Astrocyte of the spinal cord (primary cell): ENCODE results near the gene DDAH2.

Experiments
- DNase-seq: peaks from one replicate; pipeline ENCODE4 v3.0.0; 2011; ENCODE audit warnings: low read depth, low spot score
- H3K4me3 ChIP-seq: 2 replicates; pipeline ENCODE4 v1.5.1; 2011; ENCODE audit warnings: low read depth, mild to moderate bottlenecking, low read length, moderate library complexity
- in situ Hi-C: cut with HindIII; loops from 2 replicates; pipeline ENCODE4 v1.10.0; 2017; ENCODE audit warnings: low sequenced_read_pairs
- TF ChIP-seq, protein P1 (sequence below): IDR thresholded peaks from 2 replicates; pipeline ENCODE4 v1.5.1; 2012; ENCODE audit warnings: low read depth, mild to moderate bottlenecking, low read length, inconsistent platforms

DDAH2 gene

DNA sequence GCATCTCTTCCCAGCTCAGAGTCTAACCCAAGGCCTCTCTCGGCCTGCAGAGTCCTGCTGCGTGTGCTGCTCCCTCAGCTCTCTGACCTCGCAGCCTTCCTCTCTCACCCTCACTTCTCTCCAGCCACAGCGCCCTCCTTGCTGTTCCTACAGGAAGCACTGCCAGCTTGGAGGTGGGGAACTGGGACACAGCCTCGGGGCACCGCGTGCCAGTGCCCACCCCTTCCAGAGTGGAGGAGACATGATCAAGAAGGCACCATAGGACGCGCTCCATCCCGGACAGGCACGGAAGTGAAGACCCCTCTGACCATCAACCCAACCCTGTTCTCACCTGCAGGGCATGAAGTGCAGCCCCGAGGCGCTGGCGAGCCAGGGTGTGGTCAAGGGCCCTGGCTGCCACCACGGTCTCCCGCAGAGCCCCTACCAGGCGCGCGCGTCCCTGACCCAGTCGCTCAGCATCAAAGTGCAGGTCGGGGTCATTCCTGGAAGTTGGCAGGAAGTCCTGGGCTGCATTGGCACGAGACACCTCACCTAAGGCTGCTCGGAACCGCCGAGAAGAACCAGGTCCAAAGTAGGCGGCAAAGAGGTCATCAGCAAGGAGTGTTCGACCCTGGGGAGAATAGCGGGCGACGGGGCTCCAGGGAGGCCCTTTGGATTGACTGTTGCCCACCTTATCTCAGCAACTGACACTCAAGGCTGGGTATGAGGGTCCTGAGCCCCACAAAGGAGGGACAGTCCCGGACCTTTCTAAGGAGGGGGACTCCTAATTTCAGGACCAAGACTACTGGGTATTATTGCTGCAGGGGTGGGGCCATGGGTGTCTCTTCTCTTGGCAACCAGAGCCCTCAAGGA lies 46.8 kb upstream of the DDAH2 start:
- no peak for DNase-seq
- TF ChIP-seq, protein P1, sequence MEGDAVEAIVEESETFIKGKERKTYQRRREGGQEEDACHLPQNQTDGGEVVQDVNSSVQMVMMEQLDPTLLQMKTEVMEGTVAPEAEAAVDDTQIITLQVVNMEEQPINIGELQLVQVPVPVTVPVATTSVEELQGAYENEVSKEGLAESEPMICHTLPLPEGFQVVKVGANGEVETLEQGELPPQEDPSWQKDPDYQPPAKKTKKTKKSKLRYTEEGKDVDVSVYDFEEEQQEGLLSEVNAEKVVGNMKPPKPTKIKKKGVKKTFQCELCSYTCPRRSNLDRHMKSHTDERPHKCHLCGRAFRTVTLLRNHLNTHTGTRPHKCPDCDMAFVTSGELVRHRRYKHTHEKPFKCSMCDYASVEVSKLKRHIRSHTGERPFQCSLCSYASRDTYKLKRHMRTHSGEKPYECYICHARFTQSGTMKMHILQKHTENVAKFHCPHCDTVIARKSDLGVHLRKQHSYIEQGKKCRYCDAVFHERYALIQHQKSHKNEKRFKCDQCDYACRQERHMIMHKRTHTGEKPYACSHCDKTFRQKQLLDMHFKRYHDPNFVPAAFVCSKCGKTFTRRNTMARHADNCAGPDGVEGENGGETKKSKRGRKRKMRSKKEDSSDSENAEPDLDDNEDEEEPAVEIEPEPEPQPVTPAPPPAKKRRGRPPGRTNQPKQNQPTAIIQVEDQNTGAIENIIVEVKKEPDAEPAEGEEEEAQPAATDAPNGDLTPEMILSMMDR, result no peak
- no peak overlapping the region for H3K4me3 ChIP-seq
- in situ Hi-C loops, result no loop called here

DNA sequence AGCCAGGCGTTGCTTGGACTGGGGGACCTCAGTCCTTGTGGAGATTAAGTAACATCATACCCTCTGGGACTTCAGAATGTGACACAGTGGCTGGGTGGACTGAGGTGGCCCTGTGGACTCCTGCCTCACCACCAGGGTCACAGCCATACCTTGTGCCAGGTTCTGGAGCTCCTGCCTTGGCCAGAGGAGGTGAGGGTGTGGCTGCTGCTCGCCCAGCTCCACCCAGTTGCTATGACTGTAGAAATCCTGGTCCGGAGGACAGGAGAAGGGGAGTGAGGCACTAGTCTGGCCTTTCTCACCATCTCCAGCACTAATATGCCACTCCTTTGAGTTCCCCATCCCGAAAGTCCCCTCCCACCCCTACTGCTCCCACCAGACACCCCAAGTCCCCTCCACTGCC lies 46.1 kb upstream of the DDAH2 start:
- TF ChIP-seq, protein P1, result no peak
- DNase-seq, result no peak
- no peak overlapping the region for H3K4me3 ChIP-seq
- in situ Hi-C loops, result no loop called here

DNA sequence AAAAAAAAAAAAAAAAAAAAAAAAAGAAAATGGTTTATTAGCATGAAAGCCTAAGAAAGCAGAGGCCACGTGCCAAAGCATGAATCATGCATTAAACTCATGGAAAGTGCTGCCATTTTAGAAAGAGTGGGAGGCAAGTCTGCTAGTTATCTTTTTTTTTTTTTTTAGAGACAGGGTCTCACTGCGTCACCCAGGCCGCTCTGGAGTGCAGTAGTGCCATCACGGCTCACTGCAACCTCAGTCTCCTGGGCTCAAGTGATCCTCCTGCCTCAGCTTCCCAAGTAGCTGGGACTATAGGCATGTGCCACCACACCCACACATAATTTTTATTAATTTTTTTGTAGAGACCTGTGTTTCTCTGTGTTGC lies 42.9 kb upstream of the DDAH2 start:
- no peak for DNase-seq
- in situ Hi-C loops, result no loop called here
- TF ChIP-seq, protein P1, result no peak
- H3K4me3 ChIP-seq, result no peak overlapping the region

DNA sequence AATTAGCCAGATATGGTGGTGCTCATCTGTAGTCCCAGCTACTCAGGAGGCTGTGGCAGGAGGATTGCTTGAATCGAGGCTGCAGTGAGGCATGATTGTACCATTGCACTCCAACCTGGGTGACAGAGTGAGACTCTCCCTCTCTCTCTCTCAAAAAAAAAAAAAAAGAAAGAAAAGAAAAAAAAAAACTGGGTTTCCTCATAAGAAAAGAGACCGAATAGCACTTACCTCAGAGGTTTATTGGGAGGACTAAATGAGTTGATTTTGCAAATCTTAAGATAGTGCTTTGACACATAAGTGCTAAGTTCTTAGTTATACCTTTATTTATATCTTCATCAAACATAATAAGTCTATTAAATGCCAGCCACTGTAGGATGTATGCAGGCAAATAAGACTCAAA lies 41.8 kb upstream of the DDAH2 start:
- TF ChIP-seq, protein P1, result no peak
- no peak overlapping the region for H3K4me3 ChIP-seq
- no peak for DNase-seq
- in situ Hi-C loops, result no loop called here

DNA sequence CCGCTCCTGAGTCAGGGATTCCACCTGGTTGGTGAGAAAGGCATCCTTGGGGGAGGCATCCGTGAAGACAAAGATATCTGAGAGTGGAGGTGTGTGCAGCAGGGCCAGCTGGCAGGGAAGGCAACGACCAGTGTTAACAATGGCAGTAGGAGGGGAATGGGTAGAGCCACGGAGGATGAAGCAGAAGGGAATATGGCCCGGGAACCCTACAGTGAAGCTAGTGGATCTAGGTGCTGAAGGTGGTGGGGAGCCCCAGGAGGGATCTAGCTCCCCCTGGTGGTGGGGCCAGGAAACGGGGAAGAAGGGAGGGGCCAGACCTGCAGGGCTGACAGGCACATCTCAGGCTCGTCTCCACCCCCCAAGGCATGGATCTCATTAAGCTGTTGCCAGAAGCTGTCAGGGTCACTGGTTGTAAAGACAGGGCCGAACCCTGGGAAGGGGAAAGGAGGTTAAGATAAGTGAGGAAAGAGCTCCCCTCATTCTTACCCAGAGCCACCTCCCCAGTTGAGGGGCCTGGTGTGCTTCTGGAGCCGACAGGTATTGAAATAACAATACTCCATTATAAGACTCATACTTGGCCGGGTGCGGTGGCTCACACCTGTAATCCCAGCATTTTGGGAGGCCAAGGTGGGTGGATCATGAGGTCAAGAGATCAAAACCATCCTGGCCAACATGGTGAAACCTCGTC lies 40.7 kb upstream of the DDAH2 start:
- TF ChIP-seq, protein P1, result peak; percentile 72
- H3K4me3 ChIP-seq, result no peak overlapping the region
- no peak for DNase-seq
- in situ Hi-C loops, result no loop called here

DNA sequence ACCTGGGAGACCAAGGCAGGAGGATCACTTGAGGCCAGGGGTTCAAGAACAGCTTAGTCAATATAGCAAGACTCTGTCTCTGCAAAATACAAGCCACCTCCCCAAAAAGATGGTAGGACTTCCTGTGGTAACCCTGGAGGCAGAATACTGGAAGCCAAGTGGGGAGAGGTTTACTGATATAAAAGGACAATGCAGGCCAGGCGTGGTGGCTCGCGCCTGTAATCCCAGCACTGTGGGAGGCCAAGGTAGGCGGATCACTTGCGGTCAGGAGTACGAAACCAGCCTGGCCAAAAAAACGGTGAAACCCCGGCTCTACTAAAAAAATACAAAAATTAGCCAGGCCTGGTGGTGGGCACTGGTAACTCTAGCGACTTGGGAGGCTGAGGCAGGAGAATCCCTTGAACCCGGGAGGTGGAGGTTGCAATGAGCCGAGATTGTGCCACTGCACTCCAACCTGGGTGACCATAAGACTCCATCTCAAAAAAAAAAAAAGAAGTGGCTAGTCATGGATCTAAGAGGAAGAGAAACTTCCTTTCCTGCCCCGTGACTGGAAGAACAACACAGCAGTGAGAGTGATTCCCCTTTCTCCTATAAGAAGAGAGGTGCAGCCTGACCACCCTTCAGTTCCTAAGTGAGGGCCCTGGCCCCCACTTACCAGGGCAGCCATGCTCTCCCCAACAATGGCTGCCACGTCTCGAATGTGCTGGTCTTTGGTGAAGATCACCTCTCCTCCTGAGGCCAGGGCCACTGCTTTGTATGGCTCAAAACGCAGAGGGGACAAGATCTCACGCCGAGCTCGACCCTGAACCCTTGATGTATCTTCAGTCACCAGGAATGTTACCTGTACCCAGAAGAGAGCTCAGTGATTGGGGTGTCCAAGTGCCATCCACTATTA lies 39.5 kb upstream of the DDAH2 start:
- TF ChIP-seq, protein P1, result no peak
- no peak for DNase-seq
- in situ Hi-C loops, result no loop called here
- no peak overlapping the region for H3K4me3 ChIP-seq
